ENCODE results near the gene GSTM3. TPM values are rescaled to one million over a fixed set of nuclear protein-coding genes. Genes with fewer than 3 reads are reported as not detected.

The GSTM3 gene
- total and polyA plus RNA-seq, 7 donors = 10.1 to 79.8 (median 39.8) TPM

Other genes starting within 250 kb of the GSTM3 start
- 1 to 10 TPM; 2.4 to 4.0 (median 3.7) TPM for gene CYB561D1, start 246.9 kb downstream of the GSTM3 start, total RNA-seq
- gene CYB561D1, start 246.9 kb downstream of the GSTM3 start, polyA plus RNA-seq = 10 to 100 TPM in 1 of 3 donors, 1 to 10 TPM in 2; 1.8 to 15.0 (median 3.5) TPM
- 10 to 100 TPM in 3 of 4 donors, 1 to 10 TPM in 1; 8.7 to 16.6 (median 11.4) TPM for gene AMIGO1, start 231.3 kb downstream of the GSTM3 start, total RNA-seq
- 10 to 100 TPM in 1 of 3 donors, 1 to 10 TPM in 2; 3.1 to 16.0 (median 8.0) TPM for gene AMIGO1, start 231.3 kb downstream of the GSTM3 start, polyA plus RNA-seq
- 1 to 10 TPM in 1 of 4 donors, under 1 TPM in 1, not detected in 2; 0.18 to 1.4 TPM for gene GPR61, start 201.2 kb downstream of the GSTM3 start, total RNA-seq
- gene GPR61, start 201.2 kb downstream of the GSTM3 start, polyA plus RNA-seq = under 1 TPM in 1 of 3 donors, not detected in 2; 0.10 TPM
- gene GNAI3, start 192.4 kb downstream of the GSTM3 start, total RNA-seq = 1 to 10 TPM; 1.4 to 2.3 (median 1.7) TPM
- gene GNAI3, start 192.4 kb downstream of the GSTM3 start, polyA plus RNA-seq = 1 to 10 TPM in 2 of 3 donors, under 1 TPM in 1; 0.96 to 2.9 (median 1.5) TPM
- not detected for gene GNAT2, start 121.4 kb downstream of the GSTM3 start, total RNA-seq
- under 1 TPM in 2 of 3 donors, not detected in 1; 0.07 to 0.16 TPM for gene GNAT2, start 121.4 kb downstream of the GSTM3 start, polyA plus RNA-seq
- gene AMPD2, start 121.2 kb downstream of the GSTM3 start, total RNA-seq = 10 to 100 TPM in 1 of 4 donors, 1 to 10 TPM in 3; 7.3 to 13.1 (median 8.7) TPM
- 10 to 100 TPM in 1 of 3 donors, 1 to 10 TPM in 2; 4.2 to 13.9 (median 5.6) TPM for gene AMPD2, start 121.2 kb downstream of the GSTM3 start, polyA plus RNA-seq
- 10 to 100 TPM; 35.0 to 56.2 (median 46.9) TPM for gene GSTM4, start 84.9 kb downstream of the GSTM3 start, total RNA-seq
- gene GSTM4, start 84.9 kb downstream of the GSTM3 start, polyA plus RNA-seq = 10 to 100 TPM; 26.0 to 46.8 (median 42.9) TPM
- 100 to 1,000 TPM in 2 of 4 donors, 10 to 100 TPM in 2; 38.7 to 175 (median 105) TPM for gene GSTM2, start 73.0 kb downstream of the GSTM3 start, total RNA-seq
- gene GSTM2, start 73.0 kb downstream of the GSTM3 start, polyA plus RNA-seq = 10 to 100 TPM; 35.5 to 86.8 (median 61.4) TPM
- 10 to 100 TPM in 2 of 4 donors, under 1 TPM in 1, not detected in 1; 0.42 to 89.4 (median 27.6) TPM for gene GSTM1, start 53.2 kb downstream of the GSTM3 start, total RNA-seq
- gene GSTM1, start 53.2 kb downstream of the GSTM3 start, polyA plus RNA-seq = 10 to 100 TPM in 2 of 3 donors, under 1 TPM in 1; 0.21 to 41.2 (median 27.5) TPM
- 1 to 10 TPM in 2 of 4 donors, under 1 TPM in 2; 0.61 to 5.0 (median 1.1) TPM for gene GSTM5, start 28.8 kb downstream of the GSTM3 start, total RNA-seq
- gene GSTM5, start 28.8 kb downstream of the GSTM3 start, polyA plus RNA-seq = 1 to 10 TPM in 2 of 3 donors, under 1 TPM in 1; 0.53 to 1.4 (median 1.1) TPM
- under 1 TPM in 1 of 4 donors, not detected in 3; 0.64 TPM for gene EPS8L3, start 22.9 kb upstream of the GSTM3 start, total RNA-seq
- under 1 TPM in 2 of 3 donors, not detected in 1; 0.03 to 0.57 TPM for gene EPS8L3, start 22.9 kb upstream of the GSTM3 start, polyA plus RNA-seq
- 10 to 100 TPM in 3 of 4 donors, 1 to 10 TPM in 1; 7.9 to 14.7 (median 10.6) TPM for gene CSF1, start 169.8 kb upstream of the GSTM3 start, total RNA-seq
- 10 to 100 TPM in 1 of 3 donors, 1 to 10 TPM in 2; 3.7 to 13.8 (median 6.3) TPM for gene CSF1, start 169.8 kb upstream of the GSTM3 start, polyA plus RNA-seq
- gene AHCYL1, start 243.7 kb upstream of the GSTM3 start, total RNA-seq = 100 to 1,000 TPM in 1 of 4 donors, 10 to 100 TPM in 3; 60.2 to 128 (median 88.9) TPM
- 10 to 100 TPM; 42.5 to 47.2 (median 46.2) TPM for gene AHCYL1, start 243.7 kb upstream of the GSTM3 start, polyA plus RNA-seq

Data from psoas muscle (tissue), 7 donors.